ENCODE results near the gene FPR2.
"Not testable (repeated sequence)": the region's sequence is repeated elsewhere in the genome, so short reads cannot be mapped to it uniquely, and the experiment has no call there.

Gene FPR2

DNA sequence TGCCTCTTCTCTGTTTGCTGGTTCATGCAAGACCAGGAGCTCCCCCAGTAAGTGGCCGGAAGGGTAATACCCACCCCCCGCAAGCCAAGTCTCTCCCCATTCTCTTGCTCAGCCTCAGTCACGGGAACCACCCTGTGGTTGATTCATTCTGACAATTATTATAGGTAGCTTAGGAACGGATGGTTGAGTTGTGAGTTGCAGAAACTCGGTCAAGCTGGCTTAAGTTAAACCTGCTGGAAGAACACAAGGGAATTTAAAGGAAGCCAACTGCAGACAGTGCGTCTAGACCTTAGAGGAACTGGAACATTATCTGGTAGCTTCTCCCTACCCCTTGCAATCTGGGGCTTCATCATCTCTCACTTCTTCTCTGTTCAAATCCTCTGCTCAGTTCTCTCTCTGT lies 18.2 kb upstream of the FPR2 start:
- DNase-seq, result no peak

GRCh38 chr19:51743405-51743804 lies 17.6 kb upstream of the FPR2 start:
- DNase-seq, result no peak

DNA sequence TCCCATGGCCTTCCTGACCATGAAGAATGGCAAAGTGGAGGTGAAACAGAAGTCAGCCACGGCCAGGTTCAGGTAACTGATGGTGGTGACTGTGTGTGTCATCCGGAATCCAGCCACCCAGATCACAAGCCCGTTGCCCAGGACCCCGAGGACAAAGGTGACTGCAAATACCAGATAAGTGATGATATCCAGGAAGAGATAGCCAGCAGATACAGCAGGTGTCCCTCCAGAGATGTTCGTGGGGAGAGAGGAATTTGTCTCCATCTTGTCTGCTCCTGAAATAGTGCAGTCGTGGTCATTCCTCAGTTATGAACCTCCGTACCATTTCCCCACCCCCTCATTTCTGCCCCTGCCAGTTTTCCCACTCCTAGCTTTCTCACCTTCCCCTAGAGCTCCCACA lies 14.2 kb upstream of the FPR2 start:
- DNase-seq, result no peak

- DNase-seq, result no peak
These were observed 11.0 kb upstream of the FPR2 start for GRCh38 chr19:51749979-51750378.

DNA sequence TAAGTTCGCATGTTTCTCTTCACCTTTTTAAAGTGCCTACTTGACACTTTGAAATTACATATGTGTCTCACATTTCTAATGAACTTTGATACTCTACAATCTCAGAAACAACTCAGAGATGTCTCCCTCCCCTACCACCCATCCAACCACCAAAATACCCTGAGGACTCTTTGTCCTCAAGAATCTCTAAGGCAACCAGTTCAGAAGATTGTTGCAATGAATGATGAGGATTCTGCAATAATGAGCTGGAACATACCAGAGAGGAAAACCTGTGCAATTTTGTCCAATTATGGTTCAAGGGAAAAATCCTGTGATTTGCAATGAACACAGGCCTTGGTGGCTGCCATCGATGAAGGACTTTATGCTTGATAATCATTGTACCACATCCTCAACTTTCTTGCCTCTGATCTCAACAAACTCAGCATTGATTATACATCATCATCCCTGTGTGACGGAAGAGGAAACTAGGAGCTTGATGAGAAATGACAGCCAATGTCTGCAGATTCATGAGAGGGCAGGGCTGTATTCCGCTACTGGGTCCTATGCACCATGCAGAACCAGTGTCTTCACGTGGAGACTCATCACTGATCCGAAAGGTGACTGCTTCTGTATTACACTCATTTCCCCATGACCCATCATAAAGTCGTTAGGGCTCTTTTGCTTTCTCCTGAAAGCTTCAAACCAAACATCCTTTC lies 10.4 kb upstream of the FPR2 start:
- DNase-seq, result no peak

GRCh38 chr19:51751655-51752054 lies 9.3 kb upstream of the FPR2 start, which contains the start of gene FPR1:
Gene FPR1, minus strand, starts transcription at chr19:51751878. Its CDS starts 4,884 bp downstream, at chr19:51746994.
- no peak for DNase-seq

- no peak for DNase-seq
These were observed 6.9 kb upstream of the FPR2 start for GRCh38 chr19:51754109-51754508.

DNA sequence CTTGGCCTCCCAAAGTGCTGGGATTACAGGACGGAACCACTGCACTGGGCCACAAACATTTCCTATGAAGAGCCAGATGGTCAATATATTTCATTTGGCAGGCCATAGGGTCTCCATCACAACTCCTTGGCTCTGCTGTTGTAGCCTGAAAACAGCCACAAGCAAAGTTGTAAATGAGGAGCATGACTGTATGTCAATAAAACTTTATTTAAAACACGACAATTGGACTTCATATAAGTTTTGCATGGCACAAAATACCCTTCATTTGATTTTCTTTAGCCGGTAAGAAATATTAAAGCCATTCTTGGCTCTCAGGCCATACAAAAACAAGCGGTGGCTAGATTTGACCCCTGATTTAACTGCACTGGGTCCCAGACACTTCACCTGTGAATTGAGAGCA lies 6.2 kb upstream of the FPR2 start:
- DNase-seq, result no peak

GRCh38 chr19:51755571-51755970 lies 5.4 kb upstream of the FPR2 start:
- no peak for DNase-seq

- DNase-seq, result no peak
These were observed 716 bp downstream of the FPR2 start for GRCh38 chr19:51761696-51762095.

DNA sequence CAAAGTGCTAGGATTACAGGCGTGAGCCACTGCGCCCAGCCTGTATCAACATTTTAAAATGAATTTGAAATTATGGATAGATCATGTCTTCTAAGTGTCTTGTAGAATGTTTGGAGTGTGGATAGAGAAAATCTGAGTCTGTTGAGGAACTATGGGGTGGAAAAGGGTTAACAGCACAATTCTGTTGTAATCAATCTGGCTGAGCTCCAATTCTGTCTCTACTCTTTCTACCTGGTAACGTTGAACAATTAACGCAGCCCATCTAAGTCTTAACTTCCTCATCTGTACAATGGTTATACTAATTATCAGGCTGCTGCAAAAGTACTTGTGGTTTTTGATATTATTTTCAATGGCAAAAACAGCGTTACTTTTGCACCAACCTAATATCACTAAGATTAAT lies 4.1 kb downstream of the FPR2 start:
- DNase-seq, result no peak

GRCh38 chr19:51766461-51766860 lies 5.5 kb downstream of the FPR2 start:
- no peak for DNase-seq

DNA sequence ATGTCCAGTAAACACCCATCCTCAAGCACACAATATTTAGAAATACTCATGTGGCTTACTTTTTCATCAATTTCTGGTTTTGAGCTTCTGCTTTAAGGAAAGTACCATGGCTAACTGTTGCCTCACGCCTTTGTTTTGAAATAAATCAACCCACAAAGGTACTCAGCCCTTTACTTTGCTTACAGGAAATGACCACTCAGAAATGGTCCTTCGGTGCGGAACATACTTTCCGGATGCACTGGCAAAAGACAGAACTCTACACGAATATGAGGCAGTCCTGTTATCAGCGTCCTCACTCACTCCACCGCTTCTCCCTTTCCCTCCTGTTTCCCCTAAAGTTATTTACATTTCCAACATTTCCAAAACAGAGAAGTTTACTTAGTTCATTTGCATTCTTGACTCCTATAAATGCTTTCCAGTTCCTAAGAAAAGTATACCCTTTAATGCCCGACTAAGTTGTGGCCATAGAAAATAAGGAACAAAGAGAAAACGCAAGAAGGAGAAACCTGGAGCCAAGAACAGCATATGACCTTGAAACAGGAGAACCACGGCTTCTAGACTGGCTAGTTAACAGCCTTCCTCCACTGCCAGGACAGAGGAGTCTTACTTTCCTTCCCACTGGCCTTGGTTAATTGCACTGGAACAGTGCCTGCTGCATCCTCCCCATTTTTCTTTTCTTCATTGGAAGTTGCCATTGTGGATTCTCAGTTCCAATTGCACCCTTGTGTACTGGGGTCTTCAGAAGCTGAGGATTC lies 10.6 kb downstream of the FPR2 start:
- no peak for DNase-seq

DNA sequence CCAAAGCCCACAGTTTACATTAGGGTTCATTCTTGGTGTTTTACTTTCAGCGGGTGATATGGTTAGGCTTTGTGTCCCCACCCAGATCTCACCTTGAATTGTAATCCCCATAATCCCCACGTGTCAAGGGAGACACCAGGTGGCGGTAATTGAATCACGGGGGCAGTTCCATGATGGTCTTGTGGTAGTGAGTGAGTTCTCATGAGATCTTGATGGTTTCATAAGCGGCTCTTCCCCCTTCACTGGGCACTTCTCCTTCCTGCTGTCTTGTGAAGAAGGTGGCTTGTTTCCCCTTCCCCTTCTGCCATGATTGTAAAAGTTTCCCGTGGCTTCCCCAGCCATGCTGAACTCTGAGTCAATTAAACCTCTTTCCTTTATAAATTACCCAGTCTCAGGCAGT lies 12.0 kb downstream of the FPR2 start:
- no peak for DNase-seq

GRCh38 chr19:51776561-51776960 lies 15.6 kb downstream of the FPR2 start:
- DNase-seq, result not testable (repeated sequence)

DNA sequence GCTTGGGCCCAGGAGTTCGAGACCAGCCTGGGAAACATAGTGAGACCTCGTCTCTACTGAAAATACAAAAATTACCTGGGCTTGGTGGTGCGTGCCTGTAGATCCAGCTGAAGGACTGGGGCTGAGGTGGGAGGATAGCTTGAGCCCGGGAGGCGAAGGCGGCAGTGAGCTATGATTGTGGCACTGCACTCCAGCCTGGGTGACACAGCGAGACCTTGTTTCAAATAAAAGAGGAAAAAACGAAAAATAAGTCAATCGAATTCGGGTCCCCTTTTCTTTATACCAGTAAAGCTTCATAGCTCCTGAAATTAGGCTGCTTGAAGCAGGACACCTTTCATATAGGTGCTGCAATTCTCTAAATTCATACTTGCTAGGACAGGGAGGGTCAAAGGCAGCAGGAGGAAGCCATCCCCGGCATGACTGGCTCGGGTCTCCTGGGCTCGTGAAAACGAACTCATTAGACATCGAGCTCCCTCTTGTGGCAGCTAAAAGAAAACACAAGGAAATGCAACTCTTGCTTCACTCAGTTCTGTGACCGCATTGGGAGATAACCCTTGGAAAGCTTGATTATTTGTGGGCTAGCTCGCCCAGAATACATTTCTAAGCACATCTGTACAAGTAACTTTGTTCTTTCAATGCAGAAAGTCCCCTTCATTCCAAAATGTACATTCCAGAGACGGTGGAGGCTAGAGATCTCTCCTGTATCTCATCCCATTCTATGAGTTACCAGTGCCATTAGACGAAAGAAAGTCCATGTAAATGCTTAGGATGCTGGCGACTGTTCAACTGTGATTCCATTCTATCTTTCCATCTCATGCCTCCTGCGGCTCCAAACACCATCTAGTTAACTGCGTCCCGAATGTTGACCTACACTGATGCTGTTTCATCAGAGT lies 16.8 kb downstream of the FPR2 start:
- peak; percentile 70 for DNase-seq

DNA sequence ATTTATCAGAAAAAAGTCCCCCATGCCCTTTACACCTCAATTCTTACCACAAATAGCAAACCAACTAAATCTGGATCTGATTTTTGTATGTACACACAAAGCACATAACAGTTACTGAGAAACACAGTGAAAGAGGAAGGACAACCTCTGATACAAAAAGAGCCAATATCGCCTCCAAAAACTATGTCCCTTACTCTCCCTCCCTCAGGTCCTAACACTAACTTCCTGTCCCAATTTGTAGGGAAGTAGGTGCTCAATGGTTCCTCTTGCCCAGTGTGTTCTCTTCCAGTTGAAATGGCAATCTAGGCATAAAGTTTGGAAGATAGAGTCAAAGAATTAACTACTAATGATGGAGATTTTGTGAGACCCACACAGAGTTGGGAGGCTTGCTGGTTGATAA lies 18.2 kb downstream of the FPR2 start:
- DNase-seq, result no peak

- no peak for DNase-seq
These were observed 18.7 kb downstream of the FPR2 start for GRCh38 chr19:51779703-51780102.

GRCh38 chr19:51780270-51780669 lies 19.3 kb downstream of the FPR2 start:
- DNase-seq, result no peak

DNA sequence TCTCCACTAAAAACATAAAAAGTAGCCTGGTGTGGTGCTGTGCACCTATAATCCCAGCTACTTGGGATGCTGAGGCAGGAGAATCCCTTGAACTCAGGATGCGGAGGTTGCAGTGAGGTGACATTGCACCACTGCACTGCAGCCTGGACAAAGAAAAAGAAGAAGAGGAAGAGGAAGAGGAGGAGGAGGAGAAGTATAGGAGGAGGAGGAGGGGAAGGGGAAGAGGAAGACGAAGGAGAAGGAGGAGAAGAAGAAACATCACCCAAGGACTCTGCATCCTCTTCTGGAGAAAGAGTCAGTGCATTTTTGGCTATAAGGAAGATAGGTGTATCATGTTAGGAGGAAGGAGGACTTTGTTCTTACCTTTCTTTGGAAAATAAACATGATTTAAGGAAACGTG lies 21.0 kb downstream of the FPR2 start:
- no peak for DNase-seq

- DNase-seq, result no peak
These were observed 22.4 kb downstream of the FPR2 start for GRCh38 chr19:51783372-51783771.

DNA sequence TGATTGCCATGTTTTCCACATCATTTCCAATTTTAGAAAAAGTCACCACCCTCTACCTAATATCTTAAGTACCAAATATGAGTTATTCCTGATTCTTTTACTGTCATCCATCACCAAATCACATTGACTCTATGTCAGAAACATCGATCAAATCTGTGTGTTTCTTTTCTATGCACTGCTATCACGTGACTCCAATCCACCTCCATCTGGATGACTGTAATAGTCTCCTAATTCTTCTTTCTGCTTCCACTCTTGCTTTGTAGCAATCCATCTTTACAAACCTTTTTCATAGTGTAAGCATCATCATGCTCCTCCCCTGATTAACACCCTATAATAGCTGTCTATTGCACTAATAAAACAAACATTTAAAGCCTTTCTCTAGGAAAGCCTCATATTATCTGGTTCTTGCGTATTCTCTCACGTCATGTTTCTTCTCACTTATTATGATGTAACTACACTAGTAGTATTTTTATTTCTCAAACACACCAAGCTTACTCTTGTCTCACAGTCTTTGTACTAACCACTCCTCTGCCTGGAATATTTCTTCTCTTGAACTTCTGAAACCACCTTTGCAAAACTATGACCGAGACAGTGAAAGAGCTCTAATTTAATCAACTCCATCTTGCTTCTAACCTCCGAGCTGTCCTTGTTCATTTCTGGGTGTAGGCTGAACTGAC lies 23.3 kb downstream of the FPR2 start:
- DNase-seq, result no peak

All from NCI-H2107 (cell line).